GM12878 (cell line): Measurements from ENCODE around the gene COL16A1. TPM values are rescaled to one million over a fixed set of nuclear protein-coding genes. Genes with fewer than 3 reads are reported as not detected.

ENCODE experiments used
- BRCA1 ChIP-seq: IDR thresholded peaks from 2 replicates; pipeline ENCODE4 v1.6.1; 2011; ENCODE audit warnings: low read depth, low read length, improper control_type of control experiment
- EZH2 ChIP-seq: IDR thresholded peaks from 2 replicates; pipeline ENCODE4 v1.6.1; 2012; ENCODE audit warnings: low read depth, mild to moderate bottlenecking, control low read depth, inconsistent platforms, low read length, borderline replicate concordance; ENCODE audit not compliant: control insufficient read depth
- KAT2A ChIP-seq: conservative IDR thresholded peaks from 2 replicates; pipeline ENCODE4 v1.6.1; 2011; ENCODE audit warnings: low read depth, low read length; ENCODE audit not compliant: control insufficient read depth
- SIN3A ChIP-seq: IDR thresholded peaks from 2 replicates; pipeline ENCODE4 v1.6.1; 2012; ENCODE audit warnings: low read depth, low read length, improper control_type of control experiment
- STAT1 ChIP-seq: fragments of 450-650 bp; conservative IDR thresholded peaks from 2 replicates; pipeline ENCODE4 v1.6.1; 2014; ENCODE audit warnings: antibody characterized with exemption, mild to moderate bottlenecking
- polyA plus RNA-seq, 11 experiments: library from polyadenylated mRNA; depleted of rRNA in 4 of 11; unstranded in 6 of 11; stranded (reverse) in 5 of 11; fragments of >200 nt; fragmentation: Nextera tagmentation in 4 of 11; fragmentation: Illumina TruSeq in 1 of 11; extraction: Ambion mirVana in 4 of 11; extraction: Trizol in 1 of 11; gene quantifications; 1 replicate in 1 of 11; 2 replicates in 10 of 11; pipeline versions ENCODE4 v1.2.1 to v1.2.3, GENCODE V29; 2011 to 2016; ENCODE audit warnings: inconsistent platforms in 2 of 11, missing spikeins in 2 of 11, low read depth in 1 of 11
- total RNA-seq, 4 experiments: library from RNA; depleted of rRNA in 3 of 4; stranded (reverse); fragments of >200 nt in 3 of 4; fragmentation: Illumina TruSeq in 1 of 4; extraction: Trizol in 1 of 4; gene quantifications; 2 replicates each; pipeline versions ENCODE4 v1.2.1 to v1.2.3, GENCODE V29; 2013 to 2021
- TF ChIP-seq, protein P1 (sequence below): IDR thresholded peaks from 2 replicates; pipeline ENCODE4 v1.6.1; 2011; ENCODE audit warnings: mild to moderate bottlenecking, low read depth, low read length, moderate library complexity; ENCODE audit not compliant: insufficient replicate concordance
- TF ChIP-seq, protein P2 (sequence below): fragments of 150-350 bp; IDR thresholded peaks from 2 replicates; pipeline ENCODE4 v1.6.1; 2014; ENCODE audit warnings: mild to moderate bottlenecking, low read depth, low read length
- TF ChIP-seq, protein P3 (sequence below): fragments of 450-650 bp; IDR thresholded peaks from 2 replicates; pipeline ENCODE4 v1.6.1; 2018; ENCODE audit warnings: borderline replicate concordance, mild to moderate bottlenecking; ENCODE audit not compliant: partially characterized antibody
- TF ChIP-seq, protein P4 (sequence below): fragments of 450-650 bp; IDR thresholded peaks from 2 replicates; pipeline ENCODE4 v1.6.1; 2017; ENCODE audit warnings: antibody characterized with exemption, mild to moderate bottlenecking, moderate library complexity

Gene COL16A1
- total and polyA plus RNA-seq, 10 of the 15 experiments (the other 5 are each of a cell fraction or from before 2014, with no cell fraction given): 0.02 to 3.7 (median 0.59) TPM

DNA sequence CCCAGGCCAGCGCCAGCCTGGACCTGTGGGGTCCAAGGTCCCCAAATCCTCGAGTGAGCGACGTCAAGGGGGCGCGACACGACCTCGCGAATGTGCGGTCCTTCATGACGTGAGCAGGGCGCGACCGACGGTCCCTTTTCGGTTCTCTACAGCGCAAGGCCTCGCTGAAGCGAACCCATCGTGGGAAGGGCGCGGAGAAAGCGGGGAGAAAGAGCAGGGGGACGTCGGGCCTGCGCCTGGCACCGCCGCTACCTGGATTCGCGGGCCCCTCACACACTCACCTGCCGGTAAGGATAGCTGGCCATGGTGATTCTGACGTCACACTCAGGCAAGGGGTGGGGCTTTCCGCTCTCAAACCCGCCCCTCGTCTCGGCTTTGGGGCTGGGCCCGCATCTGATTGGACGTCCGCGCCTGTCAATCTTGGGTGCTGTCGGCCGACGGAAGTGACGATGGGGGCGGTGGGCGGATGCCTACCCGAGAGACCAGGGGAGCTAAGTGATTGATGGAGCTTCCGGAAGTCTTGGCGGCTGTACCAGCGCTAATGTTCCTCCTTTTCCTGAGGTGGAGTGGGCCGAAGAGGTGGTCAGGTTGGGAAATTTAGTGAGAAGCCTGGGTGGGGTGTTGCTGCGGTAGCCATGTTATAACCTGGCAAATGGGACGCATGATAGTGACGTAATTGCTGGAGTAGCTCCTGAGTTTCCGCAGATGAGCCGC lies 59.1 kb downstream of the COL16A1 start, which contains the start of gene PEF1 (continued):
- TF ChIP-seq, protein P1, sequence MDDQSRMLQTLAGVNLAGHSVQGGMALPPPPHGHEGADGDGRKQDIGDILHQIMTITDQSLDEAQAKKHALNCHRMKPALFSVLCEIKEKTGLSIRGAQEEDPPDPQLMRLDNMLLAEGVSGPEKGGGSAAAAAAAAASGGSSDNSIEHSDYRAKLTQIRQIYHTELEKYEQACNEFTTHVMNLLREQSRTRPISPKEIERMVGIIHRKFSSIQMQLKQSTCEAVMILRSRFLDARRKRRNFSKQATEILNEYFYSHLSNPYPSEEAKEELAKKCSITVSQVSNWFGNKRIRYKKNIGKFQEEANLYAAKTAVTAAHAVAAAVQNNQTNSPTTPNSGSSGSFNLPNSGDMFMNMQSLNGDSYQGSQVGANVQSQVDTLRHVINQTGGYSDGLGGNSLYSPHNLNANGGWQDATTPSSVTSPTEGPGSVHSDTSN: peak; percentile 99
- TF ChIP-seq, protein P2, sequence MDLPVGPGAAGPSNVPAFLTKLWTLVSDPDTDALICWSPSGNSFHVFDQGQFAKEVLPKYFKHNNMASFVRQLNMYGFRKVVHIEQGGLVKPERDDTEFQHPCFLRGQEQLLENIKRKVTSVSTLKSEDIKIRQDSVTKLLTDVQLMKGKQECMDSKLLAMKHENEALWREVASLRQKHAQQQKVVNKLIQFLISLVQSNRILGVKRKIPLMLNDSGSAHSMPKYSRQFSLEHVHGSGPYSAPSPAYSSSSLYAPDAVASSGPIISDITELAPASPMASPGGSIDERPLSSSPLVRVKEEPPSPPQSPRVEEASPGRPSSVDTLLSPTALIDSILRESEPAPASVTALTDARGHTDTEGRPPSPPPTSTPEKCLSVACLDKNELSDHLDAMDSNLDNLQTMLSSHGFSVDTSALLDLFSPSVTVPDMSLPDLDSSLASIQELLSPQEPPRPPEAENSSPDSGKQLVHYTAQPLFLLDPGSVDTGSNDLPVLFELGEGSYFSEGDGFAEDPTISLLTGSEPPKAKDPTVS: no peak
- TF ChIP-seq BRCA1: no peak
- TF ChIP-seq KAT2A: no peak
- TF ChIP-seq SIN3A: peak; percentile 61; the same call in 1 of the 2 replicates
- TF ChIP-seq STAT1: peak; percentile 70; the same call in 1 of the 2 replicates
- no peak for TF ChIP-seq EZH2
- TF ChIP-seq, protein P3, sequence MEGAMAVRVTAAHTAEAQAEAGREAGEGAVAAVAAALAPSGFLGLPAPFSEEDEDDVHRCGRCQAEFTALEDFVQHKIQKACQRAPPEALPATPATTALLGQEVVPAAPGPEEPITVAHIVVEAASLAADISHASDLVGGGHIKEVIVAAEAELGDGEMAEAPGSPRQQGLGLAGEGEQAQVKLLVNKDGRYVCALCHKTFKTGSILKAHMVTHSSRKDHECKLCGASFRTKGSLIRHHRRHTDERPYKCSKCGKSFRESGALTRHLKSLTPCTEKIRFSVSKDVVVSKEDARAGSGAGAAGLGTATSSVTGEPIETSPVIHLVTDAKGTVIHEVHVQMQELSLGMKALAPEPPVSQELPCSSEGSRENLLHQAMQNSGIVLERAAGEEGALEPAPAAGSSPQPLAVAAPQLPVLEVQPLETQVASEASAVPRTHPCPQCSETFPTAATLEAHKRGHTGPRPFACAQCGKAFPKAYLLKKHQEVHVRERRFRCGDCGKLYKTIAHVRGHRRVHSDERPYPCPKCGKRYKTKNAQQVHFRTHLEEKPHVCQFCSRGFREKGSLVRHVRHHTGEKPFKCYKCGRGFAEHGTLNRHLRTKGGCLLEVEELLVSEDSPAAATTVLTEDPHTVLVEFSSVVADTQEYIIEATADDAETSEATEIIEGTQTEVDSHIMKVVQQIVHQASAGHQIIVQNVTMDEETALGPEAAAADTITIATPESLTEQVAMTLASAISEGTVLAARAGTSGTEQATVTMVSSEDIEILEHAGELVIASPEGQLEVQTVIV: peak; percentile 16
- TF ChIP-seq, protein P4, sequence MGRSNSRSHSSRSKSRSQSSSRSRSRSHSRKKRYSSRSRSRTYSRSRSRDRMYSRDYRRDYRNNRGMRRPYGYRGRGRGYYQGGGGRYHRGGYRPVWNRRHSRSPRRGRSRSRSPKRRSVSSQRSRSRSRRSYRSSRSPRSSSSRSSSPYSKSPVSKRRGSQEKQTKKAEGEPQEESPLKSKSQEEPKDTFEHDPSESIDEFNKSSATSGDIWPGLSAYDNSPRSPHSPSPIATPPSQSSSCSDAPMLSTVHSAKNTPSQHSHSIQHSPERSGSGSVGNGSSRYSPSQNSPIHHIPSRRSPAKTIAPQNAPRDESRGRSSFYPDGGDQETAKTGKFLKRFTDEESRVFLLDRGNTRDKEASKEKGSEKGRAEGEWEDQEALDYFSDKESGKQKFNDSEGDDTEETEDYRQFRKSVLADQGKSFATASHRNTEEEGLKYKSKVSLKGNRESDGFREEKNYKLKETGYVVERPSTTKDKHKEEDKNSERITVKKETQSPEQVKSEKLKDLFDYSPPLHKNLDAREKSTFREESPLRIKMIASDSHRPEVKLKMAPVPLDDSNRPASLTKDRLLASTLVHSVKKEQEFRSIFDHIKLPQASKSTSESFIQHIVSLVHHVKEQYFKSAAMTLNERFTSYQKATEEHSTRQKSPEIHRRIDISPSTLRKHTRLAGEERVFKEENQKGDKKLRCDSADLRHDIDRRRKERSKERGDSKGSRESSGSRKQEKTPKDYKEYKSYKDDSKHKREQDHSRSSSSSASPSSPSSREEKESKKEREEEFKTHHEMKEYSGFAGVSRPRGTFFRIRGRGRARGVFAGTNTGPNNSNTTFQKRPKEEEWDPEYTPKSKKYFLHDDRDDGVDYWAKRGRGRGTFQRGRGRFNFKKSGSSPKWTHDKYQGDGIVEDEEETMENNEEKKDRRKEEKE: no peak
